GM18909 (cell line): Measurements from ENCODE around the gene NME1.

Experiments used
- ATAC-seq: cut with Tn5 transposase; IDR thresholded peaks from one replicate; pipeline ENCODE4 v1.9.1; 2021; ENCODE audit warnings: mild to moderate bottlenecking; ENCODE audit not compliant: unreplicated experiment, poor library complexity

Gene NME1

GRCh38 chr17:51188271-51188833, 35.0 kb downstream of the NME1 start:
- no peak for ATAC-seq

- ATAC-seq, result no peak
Measured at GRCh38 chr17:51189162-51189561, 35.8 kb downstream of the NME1 start.

DNA sequence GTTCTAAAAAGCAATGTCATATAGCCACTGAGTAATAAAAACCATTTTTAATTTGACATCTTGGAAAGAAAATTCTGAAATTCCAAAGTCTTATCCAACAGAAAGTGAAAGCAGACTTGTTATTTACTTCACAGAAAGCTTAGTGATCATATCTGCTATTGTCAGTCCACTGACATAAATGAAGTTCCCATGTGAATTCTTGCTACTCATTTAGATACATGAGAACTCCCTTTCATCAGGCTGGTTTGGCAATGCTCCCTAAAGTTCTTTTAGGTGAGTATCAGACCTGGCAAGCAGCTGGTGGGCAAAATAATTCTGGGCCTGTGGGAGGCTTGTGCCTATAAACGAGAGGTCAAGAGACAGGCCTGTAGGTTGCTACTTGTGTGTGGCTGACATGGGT, 36.3 kb downstream of the NME1 start:
- no peak for ATAC-seq

GRCh38 chr17:51191895-51192294, 38.5 kb downstream of the NME1 start:
- no peak for ATAC-seq

- ATAC-seq, result no peak
Measured at GRCh38 chr17:51197754-51198153, 44.4 kb downstream of the NME1 start.

- no peak for ATAC-seq
Measured at GRCh38 chr17:51200295-51200694, 46.9 kb downstream of the NME1 start.

- ATAC-seq, result no peak
Measured at GRCh38 chr17:51200846-51201245, 47.5 kb downstream of the NME1 start.

- ATAC-seq, result no peak
Measured at GRCh38 chr17:51203838-51204237, 50.5 kb downstream of the NME1 start.
